Epithelial cell of proximal tubule (primary cell): ENCODE data around the gene FAM3D. TPM values are rescaled to one million over a fixed set of nuclear protein-coding genes. Genes with fewer than 3 reads are reported as not detected.
"Not testable (repeated sequence)": the region's sequence is repeated elsewhere in the genome, so short reads cannot be mapped to it uniquely, and the experiment has no call there.

Source experiments
- DNase-seq: peaks from one replicate; pipeline ENCODE4 v3.0.0-alpha.2; 2011; ENCODE audit warnings: low read depth
- H3K4me3 ChIP-seq: 2 replicates; pipeline ENCODE4 v1.5.1; 2011; ENCODE audit warnings: low read depth, mild to moderate bottlenecking, low read length
- CTCF ChIP-seq: conservative IDR thresholded peaks from 2 replicates; pipeline ENCODE4 v1.5.1; 2012; ENCODE audit warnings: low read depth, mild to moderate bottlenecking, low read length
- total RNA-seq: library from RNA; depleted of rRNA; stranded (reverse); fragments of >200 nt; gene quantifications from 2 replicates; pipeline ENCODE4 v1.2.3, GENCODE V29; 2015

The FAM3D gene
- not detected in 2 replicates for total RNA-seq

DNA sequence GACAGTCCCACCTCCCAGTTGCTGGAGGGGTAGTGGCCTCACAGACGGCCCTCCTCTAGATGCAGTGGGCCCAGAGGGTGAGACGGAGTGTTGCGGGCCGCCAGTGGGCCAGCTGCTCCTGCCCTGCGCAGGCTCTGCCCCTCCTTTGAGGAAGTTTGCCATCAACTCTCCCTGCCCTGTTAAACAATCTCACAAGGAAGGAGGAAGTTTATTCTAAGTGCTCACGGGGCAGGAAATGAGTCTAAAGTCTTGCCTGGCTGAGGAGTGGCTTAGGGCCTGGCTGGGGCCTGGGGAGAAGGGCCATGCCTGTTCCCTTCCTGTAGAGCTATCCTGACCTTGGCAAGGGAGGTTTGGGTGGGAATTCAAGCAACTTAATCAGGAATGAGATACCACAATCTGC is at the start of gene FAM3D:
Gene FAM3D, minus strand, starts transcription at position 92 of the 400 bp plus-strand sequence. CDS start 11,211 bp downstream, outside the sequence.
- no peak for DNase-seq
- no peak within 1 kb of the TSS for H3K4me3 ChIP-seq
- no peak for TF ChIP-seq CTCF

GRCh38 chr3:58713715-58714401 is 47.3 kb upstream of the FAM3D start:
- DNase-seq = no peak
- TF ChIP-seq CTCF = no peak
- no peak overlapping the region for H3K4me3 ChIP-seq

GRCh38 chr3:58711871-58712270 is 45.3 kb upstream of the FAM3D start:
- no peak for DNase-seq
- no peak overlapping the region for H3K4me3 ChIP-seq
- TF ChIP-seq CTCF = no peak

- not testable (repeated sequence) for H3K4me3 ChIP-seq, DNase-seq
These were observed 42.4 kb upstream of the FAM3D start for GRCh38 chr3:58708983-58709382.

DNA sequence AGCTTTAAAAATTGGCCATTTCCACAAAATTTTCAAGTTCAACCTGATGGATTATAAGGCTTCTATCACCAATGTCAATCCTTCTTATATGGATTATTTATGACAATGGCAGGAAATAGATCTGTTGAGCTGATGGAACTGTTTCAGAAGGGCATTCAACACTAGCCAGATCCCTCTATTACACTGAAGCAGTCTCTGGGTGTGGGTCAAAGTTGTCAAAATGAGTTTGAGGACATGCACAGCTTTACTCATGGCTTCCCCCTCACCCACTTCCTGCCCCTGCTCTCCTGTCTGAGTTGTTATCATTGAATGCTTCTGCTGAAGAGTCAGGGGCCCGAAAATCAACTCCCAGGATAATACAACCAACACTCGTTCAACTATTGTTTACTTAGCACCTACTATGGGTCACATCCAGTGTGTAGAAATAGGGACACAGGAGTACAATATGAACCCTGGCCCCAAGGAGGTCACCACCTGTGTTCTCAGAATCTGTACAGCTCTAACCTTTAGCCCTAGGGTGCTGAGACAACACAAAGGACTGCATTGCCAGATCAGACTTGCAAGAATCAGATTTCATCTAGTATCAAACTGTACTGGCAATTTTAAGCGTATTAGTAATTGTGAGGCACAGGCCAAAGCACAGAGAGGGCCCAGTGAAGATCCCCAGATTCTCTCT is 41.7 kb upstream of the FAM3D start:
- TF ChIP-seq CTCF = no peak
- no peak overlapping the region for H3K4me3 ChIP-seq
- DNase-seq = no peak

DNA sequence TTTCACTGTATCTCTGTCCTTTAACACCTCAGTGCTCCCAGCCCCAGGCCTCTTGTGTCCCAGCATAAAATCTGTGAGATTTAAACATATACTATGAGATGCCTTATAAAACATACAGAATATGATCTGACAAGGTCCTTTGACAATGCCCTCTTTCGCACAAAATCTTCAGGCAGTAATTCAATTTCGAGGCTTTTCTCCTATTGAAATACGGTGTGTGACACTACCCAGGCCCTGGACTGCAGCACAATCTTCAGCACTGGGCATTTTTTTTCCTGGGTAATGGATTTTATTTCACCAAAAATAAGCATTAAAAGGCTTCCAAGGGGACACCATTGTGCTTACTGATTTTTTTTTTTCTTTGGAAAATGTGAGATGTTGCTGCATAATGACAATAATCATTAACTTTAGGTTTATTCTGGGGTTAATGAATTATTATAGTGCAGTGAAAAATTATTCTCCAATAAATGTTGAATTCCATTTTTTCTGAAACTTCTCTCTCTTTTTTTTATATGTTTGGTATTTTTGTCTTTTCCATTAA is 40.9 kb upstream of the FAM3D start:
- no peak for TF ChIP-seq CTCF
- no peak for DNase-seq
- no peak overlapping the region for H3K4me3 ChIP-seq

DNA sequence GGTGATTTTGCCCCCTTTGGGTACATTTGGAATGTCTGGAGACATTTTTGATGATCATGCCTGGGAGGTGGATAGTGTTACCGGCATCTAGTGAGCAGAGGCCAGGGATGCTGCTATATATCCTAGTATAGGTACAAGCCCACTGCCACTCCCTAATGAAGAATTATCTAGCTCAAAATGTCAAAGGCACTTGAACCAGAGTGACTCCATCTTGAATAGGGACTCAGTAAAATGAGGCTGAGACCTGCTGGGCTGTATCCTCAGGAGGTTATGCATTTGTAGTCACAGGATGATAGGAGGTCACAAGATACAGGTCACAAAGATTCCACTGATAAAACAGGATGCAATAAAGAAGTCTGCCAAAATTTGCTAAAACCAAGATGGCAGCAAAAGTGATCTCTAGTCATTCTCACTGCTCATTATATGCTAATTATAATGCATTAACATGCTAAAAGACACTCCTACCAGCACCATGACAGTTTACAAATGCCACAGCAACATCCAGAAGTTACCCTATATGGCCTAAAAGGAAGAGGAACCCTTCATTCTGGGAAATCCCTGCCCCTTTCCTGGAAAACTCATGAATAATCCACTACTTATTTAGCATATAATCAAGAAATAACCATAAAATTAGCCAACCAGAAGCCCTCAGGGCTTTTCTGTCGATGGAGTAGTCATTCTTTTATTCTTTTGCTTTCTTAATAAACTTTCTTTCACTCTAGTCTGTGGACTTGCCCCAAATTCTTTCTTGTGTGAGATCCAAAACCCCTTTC is 40.0 kb upstream of the FAM3D start:
- no peak for TF ChIP-seq CTCF
- DNase-seq = no peak
- no peak overlapping the region for H3K4me3 ChIP-seq
